DND-41 (cell line): Measurements from ENCODE around the gene EYS.

Experiments used
- EZH2 ChIP-seq: IDR thresholded peaks from 3 replicates; pipeline ENCODE4 v1.6.1; 2012; ENCODE audit warnings: borderline replicate concordance, low read depth, mild to moderate bottlenecking, moderate library complexity, low read length, inconsistent platforms; ENCODE audit not compliant: severe bottlenecking
- TF ChIP-seq, protein P1 (sequence below): IDR thresholded peaks from 2 replicates; pipeline ENCODE4 v1.5.1; 2012; ENCODE audit warnings: borderline replicate concordance, low read length, moderate library complexity, mild to moderate bottlenecking; ENCODE audit not compliant: poor library complexity, severe bottlenecking; ENCODE audit errors: extremely low read depth

DNA sequence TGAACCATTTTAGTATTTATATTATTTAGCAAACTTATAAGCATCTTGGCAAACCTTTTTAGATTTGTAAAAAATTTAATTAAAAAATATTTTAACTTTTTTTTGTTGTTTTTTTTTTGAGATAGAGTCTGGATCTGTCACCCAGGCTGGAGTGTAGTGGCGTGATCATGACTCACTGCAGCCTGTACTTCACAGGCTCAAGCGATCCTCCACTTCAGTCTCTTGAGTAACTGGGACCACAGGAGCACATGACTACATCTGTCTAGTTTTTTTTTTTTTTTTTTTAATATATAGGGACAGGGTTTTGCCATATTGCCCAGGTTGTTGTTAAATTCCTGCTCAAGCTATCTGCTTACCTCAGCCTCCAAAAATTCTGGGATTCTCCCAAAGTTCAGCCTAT, 161.1 kb downstream of the EYS start:
- TF ChIP-seq, protein P1, sequence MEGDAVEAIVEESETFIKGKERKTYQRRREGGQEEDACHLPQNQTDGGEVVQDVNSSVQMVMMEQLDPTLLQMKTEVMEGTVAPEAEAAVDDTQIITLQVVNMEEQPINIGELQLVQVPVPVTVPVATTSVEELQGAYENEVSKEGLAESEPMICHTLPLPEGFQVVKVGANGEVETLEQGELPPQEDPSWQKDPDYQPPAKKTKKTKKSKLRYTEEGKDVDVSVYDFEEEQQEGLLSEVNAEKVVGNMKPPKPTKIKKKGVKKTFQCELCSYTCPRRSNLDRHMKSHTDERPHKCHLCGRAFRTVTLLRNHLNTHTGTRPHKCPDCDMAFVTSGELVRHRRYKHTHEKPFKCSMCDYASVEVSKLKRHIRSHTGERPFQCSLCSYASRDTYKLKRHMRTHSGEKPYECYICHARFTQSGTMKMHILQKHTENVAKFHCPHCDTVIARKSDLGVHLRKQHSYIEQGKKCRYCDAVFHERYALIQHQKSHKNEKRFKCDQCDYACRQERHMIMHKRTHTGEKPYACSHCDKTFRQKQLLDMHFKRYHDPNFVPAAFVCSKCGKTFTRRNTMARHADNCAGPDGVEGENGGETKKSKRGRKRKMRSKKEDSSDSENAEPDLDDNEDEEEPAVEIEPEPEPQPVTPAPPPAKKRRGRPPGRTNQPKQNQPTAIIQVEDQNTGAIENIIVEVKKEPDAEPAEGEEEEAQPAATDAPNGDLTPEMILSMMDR: no peak
- TF ChIP-seq EZH2: no peak
